Lung (tissue), 12 donors: ENCODE measurements around the gene PGS1. TPM values are rescaled to one million over a fixed set of nuclear protein-coding genes. Genes with fewer than 3 reads are reported as not detected.

ENCODE experiments used
- ATAC-seq: fragments of 200-7000 bp; cut with Tn5 transposase; one replicate; pipeline ENCODE4 v1.9.1; 2020; ENCODE audit warnings: moderate number of reproducible peaks; ENCODE audit not compliant: insufficient read depth, low FRiP score
- DNase-seq, 3 donors: peaks; one replicate each; pipeline ENCODE4 v3.0.0-alpha.2; 2013 to 2017
- H3K27ac ChIP-seq, 2 donors: one replicate each; pipeline ENCODE4 v1.5.1; 2013; ENCODE audit warnings: mild to moderate bottlenecking in 2 of 2, moderate library complexity in 2 of 2, control low read depth in 1 of 2, inconsistent platforms in 1 of 2, low read depth in 1 of 2, low read length in 1 of 2
- H3K27me3 ChIP-seq, 3 donors: one replicate each; pipeline ENCODE4 v1.5.1; 2013; ENCODE audit warnings: low read length in 2 of 3; ENCODE audit not compliant: control insufficient read depth in 3 of 3, insufficient read depth in 3 of 3
- H3K36me3 ChIP-seq, 4 donors: one replicate each; pipeline ENCODE4 v1.5.1; 2013; ENCODE audit warnings: low read length in 4 of 4, mild to moderate bottlenecking in 1 of 4, moderate library complexity in 1 of 4; ENCODE audit not compliant: control insufficient read depth in 4 of 4, insufficient read depth in 4 of 4
- H3K4me1 ChIP-seq, 5 donors: one replicate each; pipeline ENCODE4 v1.5.1; 2013; ENCODE audit warnings: low read length in 5 of 5, mild to moderate bottlenecking in 2 of 5, moderate library complexity in 1 of 5; ENCODE audit not compliant: control insufficient read depth in 5 of 5, insufficient read depth in 5 of 5
- H3K4me3 ChIP-seq: one replicate; pipeline ENCODE4 v1.5.1; 2013; ENCODE audit warnings: mild to moderate bottlenecking, control low read depth, moderate library complexity
- H3K9ac ChIP-seq, 2 donors: one replicate each; pipeline ENCODE4 v1.5.1; 2013; ENCODE audit warnings: low read length in 2 of 2, control low read depth in 1 of 2; ENCODE audit not compliant: insufficient read depth in 1 of 2
- H3K9me3 ChIP-seq, 4 donors: one replicate each; pipeline ENCODE4 v1.5.1; 2013; ENCODE audit warnings: low read length in 3 of 4, mild to moderate bottlenecking in 1 of 4, moderate library complexity in 1 of 4; ENCODE audit not compliant: control insufficient read depth in 4 of 4, insufficient read depth in 3 of 4
- WGBS, 2 donors: extraction: QIAGEN DNeasy Blood & Tissue Kit; methylation state at CpG; one replicate each; pipeline ENCODE4 v1.1.7; 2013; 5-methylcytosine and 5-hydroxymethylcytosine counted together
- polyA plus RNA-seq, 2 donors: library from polyadenylated mRNA; stranded (reverse); fragments of 200-250 nt; gene quantifications; one replicate each; pipeline ENCODE4 v1.2.1, GENCODE V29; 2013
- total RNA-seq, 2 donors: library from RNA; depleted of rRNA in 1 of 2; stranded (reverse); fragments of >200 nt in 1 of 2; gene quantifications; one replicate each; pipeline ENCODE4 v1.2.1, GENCODE V29; 2014 to 2021
- TF ChIP-seq, protein P1 (sequence below): IDR thresholded peaks from 2 replicates; pipeline ENCODE4 v1.5.1; 2012; ENCODE audit warnings: mild to moderate bottlenecking; ENCODE audit errors: control extremely low read depth, extremely low read depth
- donor health status: control.
- donor health status: control.
- donor health status: Bipolar disorder and iron deficiency.
- donor health status: healthy.
- donor health status: DM: yes; HTN: yes; CAD: no.

The PGS1 gene
- total and polyA plus RNA-seq, 4 donors, result 44.9 to 104 (median 94.3) TPM

DNA sequence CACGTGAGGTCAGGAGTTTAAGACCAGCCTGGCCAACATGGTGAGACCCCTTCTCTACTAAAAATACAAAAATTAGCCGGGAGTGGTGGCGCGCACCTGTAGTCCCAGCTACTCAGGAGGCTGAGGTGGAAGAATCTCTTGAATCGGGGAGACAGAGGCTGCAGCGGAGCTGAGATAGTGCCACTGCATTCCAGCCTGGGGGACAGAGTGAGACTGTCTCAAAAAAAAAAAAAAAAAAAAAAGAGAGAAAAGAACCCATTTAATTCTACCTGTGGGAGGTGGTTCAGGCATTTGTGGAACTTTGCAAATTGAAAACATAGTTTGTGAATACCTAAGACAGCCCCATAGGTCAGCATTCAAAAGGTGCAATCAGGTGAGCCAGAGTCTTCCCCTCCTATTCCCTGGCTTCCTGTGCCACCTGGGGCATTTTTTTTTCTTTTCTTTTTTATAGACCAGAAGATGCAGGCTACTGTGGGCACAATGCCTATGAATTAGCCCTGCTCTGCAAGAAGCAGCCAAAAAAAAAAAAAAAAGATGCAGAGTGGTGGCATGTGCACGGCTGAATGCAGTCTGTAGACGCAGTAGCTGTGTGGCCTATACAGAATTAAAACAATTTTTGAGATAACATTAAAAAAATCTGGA is 9.5 kb upstream of the PGS1 start:
- no peak overlapping the region for H3K27ac ChIP-seq
- no peaks in the 10 kb centered on the region for H3K9me3 ChIP-seq
- ATAC-seq (no peak), DNase-seq (no peak)
- WGBS, 2 donors, result 96 to 99% methylated on average over 8 of the region's 8 CpGs
- no peaks in the 10 kb centered on the region for H3K36me3 ChIP-seq
- H3K4me3 ChIP-seq, result no peak overlapping the region
- no peaks in the 10 kb centered on the region for H3K27me3 ChIP-seq
- no peak overlapping the region for H3K9ac ChIP-seq
- peaks cover 0 to 22% (median 13%) of the 10 kb centered on the region in 5 donors for H3K4me1 ChIP-seq
- TF ChIP-seq, protein P1, sequence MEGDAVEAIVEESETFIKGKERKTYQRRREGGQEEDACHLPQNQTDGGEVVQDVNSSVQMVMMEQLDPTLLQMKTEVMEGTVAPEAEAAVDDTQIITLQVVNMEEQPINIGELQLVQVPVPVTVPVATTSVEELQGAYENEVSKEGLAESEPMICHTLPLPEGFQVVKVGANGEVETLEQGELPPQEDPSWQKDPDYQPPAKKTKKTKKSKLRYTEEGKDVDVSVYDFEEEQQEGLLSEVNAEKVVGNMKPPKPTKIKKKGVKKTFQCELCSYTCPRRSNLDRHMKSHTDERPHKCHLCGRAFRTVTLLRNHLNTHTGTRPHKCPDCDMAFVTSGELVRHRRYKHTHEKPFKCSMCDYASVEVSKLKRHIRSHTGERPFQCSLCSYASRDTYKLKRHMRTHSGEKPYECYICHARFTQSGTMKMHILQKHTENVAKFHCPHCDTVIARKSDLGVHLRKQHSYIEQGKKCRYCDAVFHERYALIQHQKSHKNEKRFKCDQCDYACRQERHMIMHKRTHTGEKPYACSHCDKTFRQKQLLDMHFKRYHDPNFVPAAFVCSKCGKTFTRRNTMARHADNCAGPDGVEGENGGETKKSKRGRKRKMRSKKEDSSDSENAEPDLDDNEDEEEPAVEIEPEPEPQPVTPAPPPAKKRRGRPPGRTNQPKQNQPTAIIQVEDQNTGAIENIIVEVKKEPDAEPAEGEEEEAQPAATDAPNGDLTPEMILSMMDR, result no peak

DNA sequence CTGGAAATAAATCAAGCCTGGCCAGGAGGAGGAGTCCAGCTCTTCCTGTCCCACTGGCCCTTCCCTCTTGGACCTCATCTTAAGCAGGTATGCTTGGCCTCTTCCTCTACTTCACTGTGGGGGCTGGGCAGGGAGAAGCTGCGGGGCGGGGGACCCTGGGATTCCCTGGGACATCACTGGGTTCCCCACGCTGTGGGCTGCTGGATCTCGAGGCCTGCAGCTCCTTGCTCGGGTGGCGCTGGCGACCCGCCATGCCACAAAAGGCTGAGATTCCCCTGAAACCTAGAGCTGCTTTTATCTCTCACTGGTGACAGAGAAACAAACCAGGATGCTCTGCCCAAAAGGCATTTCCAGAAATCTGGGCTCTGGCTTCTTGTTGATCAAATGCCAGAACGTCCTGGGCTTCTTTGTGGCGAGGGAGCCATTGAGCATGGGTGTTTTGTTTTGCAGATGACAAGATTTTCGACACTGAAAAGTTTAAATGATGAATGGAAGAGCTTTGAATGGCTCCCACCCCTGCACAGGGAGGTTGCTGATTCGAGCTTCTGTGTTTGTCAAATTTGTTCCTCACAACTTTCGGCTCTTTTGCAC is 8.6 kb upstream of the PGS1 start:
- DNase-seq, result no peak
- Histone ChIP-seq H3K27ac (no peak overlapping the region), H3K27me3 (no peaks in the 10 kb centered on the region), H3K36me3 (no peaks in the 10 kb centered on the region), H3K9me3 (no peaks in the 10 kb centered on the region), H3K4me3 (no peak overlapping the region), H3K9ac (no peak overlapping the region), H3K4me1 (peaks cover 0 to 22% (median 14%) of the 10 kb centered on the region in 5 donors)
- no peak for ATAC-seq
- WGBS, 2 donors, result 76 to 80% methylated on average over 13 of the region's 13 CpGs
- TF ChIP-seq, protein P1, result no peak

DNA sequence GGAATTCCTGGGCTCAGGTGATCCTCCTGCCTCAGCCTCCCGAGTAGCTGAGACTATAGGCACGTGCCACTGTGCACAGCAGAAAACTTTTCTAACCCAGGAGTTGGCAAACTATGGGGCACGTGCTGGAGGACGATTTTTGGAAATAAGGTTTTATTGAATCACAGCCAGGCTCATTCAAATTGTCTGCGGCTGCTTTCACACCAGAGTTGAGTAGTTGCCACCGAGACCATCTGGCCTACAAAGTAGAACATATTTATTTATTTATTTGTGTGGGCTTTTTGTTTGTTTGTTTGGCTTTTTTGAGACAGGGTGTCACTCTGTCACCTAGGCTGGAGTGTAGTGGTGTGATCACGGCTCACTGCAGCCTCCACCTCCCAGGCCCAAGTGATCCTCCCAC is 7.4 kb upstream of the PGS1 start:
- no peak overlapping the region for H3K4me3 ChIP-seq
- peaks cover 0 to 17% (median 3%) of the 10 kb centered on the region in 5 donors for H3K4me1 ChIP-seq
- H3K27ac ChIP-seq, result no peak overlapping the region
- ATAC-seq (no peak), DNase-seq (no peak)
- H3K36me3 ChIP-seq, result no peaks in the 10 kb centered on the region
- H3K27me3 ChIP-seq, result no peaks in the 10 kb centered on the region
- no peak overlapping the region for H3K9ac ChIP-seq
- H3K9me3 ChIP-seq, result no peaks in the 10 kb centered on the region
- 81 to 88% methylated on average over 7 of the region's 7 CpGs for WGBS, 2 donors
- TF ChIP-seq, protein P1, result no peak
